Large intestine (tissue), 12 donors: ENCODE measurements around the gene SLC7A6OS. TPM values are rescaled to one million over a fixed set of nuclear protein-coding genes. Genes with fewer than 3 reads are reported as not detected.

Experiments
- DNase-seq, 2 donors: peaks; one replicate each; pipeline versions ENCODE4 v3.0.0 to v3.0.0-alpha.2; 2013
- H3K27ac ChIP-seq: one replicate; pipeline ENCODE4 v1.5.1; 2013; ENCODE audit warnings: low read length
- H3K27me3 ChIP-seq: 2 replicates; pipeline ENCODE4 v1.6.1; 2013; ENCODE audit warnings: low read length; ENCODE audit not compliant: control insufficient read depth, insufficient read depth
- H3K36me3 ChIP-seq: 2 replicates; pipeline ENCODE4 v1.6.1; 2013; ENCODE audit warnings: low read length; ENCODE audit not compliant: control insufficient read depth, insufficient read depth
- H3K4me1 ChIP-seq: one replicate; pipeline ENCODE4 v1.6.1; 2013; ENCODE audit warnings: low read length; ENCODE audit not compliant: control insufficient read depth, insufficient read depth
- H3K4me3 ChIP-seq: one replicate; pipeline ENCODE4 v1.5.1; 2013; ENCODE audit warnings: low read length
- H3K9me3 ChIP-seq: one replicate; pipeline ENCODE4 v1.6.1; 2013; ENCODE audit warnings: mild to moderate bottlenecking, low read depth, low read length, moderate library complexity; ENCODE audit not compliant: control insufficient read depth
- WGBS: methylation state at CpG from one replicate; pipeline ENCODE4 v1.1.5; 2013; ENCODE audit warnings: low lambda C conversion rate; ENCODE audit not compliant: insufficient coverage; 5-methylcytosine and 5-hydroxymethylcytosine counted together
- long read RNA-seq, 11 donors: transcript quantifications; one replicate each; lab custom pipeline, GENCODE V29; 2026
- polyA plus RNA-seq: library from polyadenylated mRNA; unstranded; fragments of 120-200 nt; gene quantifications from one replicate; pipeline ENCODE4 v1.2.1, GENCODE V29; 2013

The SLC7A6OS gene
- polyA plus RNA-seq, result 19.9 TPM
- long read RNA-seq, donor 1, result 0 reads
- long read RNA-seq, donor 2, full-length matches to known transcripts, result 8 of 8 reads
- long read RNA-seq, donor 2, partial matches to known transcripts, result 0 of 8 reads
- long read RNA-seq, donor 2, other reads (novel, unspliced or antisense), result 0 of 8 reads
- long read RNA-seq, donor 3, result 0 reads
- long read RNA-seq, donor 4, result 0 reads
- long read RNA-seq, donor 5, result 0 reads
- long read RNA-seq, donor 6, full-length matches to known transcripts, result 5 of 29 reads
- long read RNA-seq, donor 6, partial matches to known transcripts, result 24 of 29 reads
- long read RNA-seq, donor 6, other reads (novel, unspliced or antisense), result 0 of 29 reads
- long read RNA-seq, donor 7, full-length matches to known transcripts, result 1 of 1 reads
- long read RNA-seq, donor 7, partial matches to known transcripts, result 0 of 1 reads
- long read RNA-seq, donor 7, other reads (novel, unspliced or antisense), result 0 of 1 reads
- long read RNA-seq, donor 8, full-length matches to known transcripts, result 5 of 5 reads
- long read RNA-seq, donor 8, partial matches to known transcripts, result 0 of 5 reads
- long read RNA-seq, donor 8, other reads (novel, unspliced or antisense), result 0 of 5 reads
- long read RNA-seq, donor 9, full-length matches to known transcripts, result 3 of 3 reads
- long read RNA-seq, donor 9, partial matches to known transcripts, result 0 of 3 reads
- long read RNA-seq, donor 9, other reads (novel, unspliced or antisense), result 0 of 3 reads
- long read RNA-seq, donor 10, full-length matches to known transcripts, result 7 of 7 reads
- long read RNA-seq, donor 10, partial matches to known transcripts, result 0 of 7 reads
- long read RNA-seq, donor 10, other reads (novel, unspliced or antisense), result 0 of 7 reads
- long read RNA-seq, donor 11, full-length matches to known transcripts, result 1 of 1 reads
- long read RNA-seq, donor 11, partial matches to known transcripts, result 0 of 1 reads
- long read RNA-seq, donor 11, other reads (novel, unspliced or antisense), result 0 of 1 reads

DNA sequence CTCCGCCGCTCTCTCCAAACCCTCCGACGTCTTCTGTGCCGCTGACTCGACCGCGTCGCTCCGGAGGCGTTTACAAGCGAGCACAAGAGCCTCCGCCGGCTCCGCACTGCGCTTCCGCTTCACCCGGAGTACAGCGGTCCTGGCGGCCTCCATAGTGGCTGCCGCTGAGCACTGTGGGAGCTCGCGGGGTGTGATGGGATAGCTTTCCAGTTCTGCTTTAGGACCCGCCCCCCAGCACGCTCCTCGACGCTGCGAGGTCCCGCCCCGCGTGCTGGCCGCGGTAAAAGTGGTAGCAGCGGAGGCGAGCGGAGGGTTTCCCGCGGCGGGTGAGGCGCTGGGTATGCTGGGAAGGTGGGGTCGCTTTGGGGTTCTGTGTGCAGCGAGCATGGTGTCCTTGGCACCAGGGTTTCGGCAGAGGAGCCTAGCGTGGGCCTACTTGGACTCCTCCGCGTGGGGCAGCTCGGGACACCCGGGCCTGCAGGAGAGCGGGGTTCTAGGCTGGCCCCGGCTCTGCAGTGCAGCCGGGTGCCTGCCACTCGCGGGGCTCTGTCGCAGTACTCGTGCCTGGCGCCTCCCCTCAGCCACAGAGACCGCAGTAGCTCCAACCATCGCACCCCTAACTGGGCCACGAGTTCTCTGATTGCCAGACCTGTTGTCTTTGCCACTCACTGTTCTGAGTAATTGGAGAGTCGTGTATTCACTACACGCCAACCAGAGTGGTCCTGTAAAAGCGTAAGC, at the start of gene SLC7A6OS, which contains the start of gene PRMT7:
Gene SLC7A6OS, minus strand, starts transcription at position 173 of the 738 bp plus-strand sequence. Its CDS starts 20 bp downstream, at position 153.
Gene PRMT7, plus strand, starts transcription at position 246 of the 738 bp plus-strand sequence. CDS start 4,961 bp downstream, outside the sequence.
- Histone ChIP-seq H3K27ac (peak within 1 kb of the TSS; percentile 85), H3K4me1 (peaks cover 15% of the 10 kb centered on the region), H3K36me3 (peaks cover 26% of the 10 kb centered on the region), H3K9me3 (no peaks in the 10 kb centered on the region), H3K27me3 (no peaks in the 10 kb centered on the region), H3K4me3 (peak within 1 kb of the TSS; percentile 95)
- no CpG with 5 or more reads among the region's 62 CpGs for WGBS
- peak; percentile 88 to 95 for DNase-seq

DNA sequence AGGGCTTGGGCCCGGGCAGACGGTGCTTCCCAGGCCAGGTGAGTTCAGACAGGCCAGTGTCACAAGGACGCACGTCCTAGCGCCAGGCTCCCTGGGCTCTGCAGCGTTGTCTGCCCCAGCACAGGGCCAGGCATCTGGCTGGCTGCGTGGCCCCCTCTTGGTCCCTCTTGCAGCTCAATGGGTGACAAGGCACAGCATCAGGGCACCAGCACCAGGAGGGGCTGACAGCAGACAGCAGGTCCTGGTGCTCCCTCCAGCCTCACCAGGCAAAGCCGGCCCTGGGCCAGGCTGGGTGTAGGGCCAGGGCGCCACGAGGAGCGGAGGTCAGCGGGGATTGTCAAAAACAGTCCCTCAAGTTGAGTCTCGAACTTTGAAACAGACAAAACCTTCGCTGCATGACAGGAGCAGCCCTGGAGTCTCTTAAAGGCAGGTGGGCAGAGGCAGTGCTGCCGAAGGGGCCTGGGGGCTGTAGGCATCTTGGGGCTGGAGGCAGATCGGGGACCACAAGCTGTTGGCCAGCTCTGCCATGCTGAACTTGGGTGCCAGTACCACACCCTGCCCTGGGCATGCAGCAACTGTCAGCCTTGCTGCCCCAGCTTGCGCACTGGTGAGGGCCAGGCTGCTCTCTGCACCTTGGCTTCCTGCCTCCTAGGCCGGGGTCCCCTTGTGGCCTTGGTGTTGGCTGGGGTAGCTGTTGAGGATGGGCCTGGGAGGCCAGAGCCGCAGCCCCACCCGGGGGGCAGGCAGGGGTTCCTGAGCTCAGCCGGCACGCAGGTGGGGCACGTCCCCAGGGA, 48.8 kb upstream of the SLC7A6OS start:
- Histone ChIP-seq H3K27ac (no peak overlapping the region), H3K4me1 (peaks cover 10% of the 10 kb centered on the region), H3K27me3 (no peaks in the 10 kb centered on the region), H3K4me3 (no peak overlapping the region), H3K36me3 (peaks cover 90% of the 10 kb centered on the region), H3K9me3 (no peaks in the 10 kb centered on the region)
- no peak for DNase-seq
- 90% methylated on average over 2 of the region's 23 CpGs for WGBS

DNA sequence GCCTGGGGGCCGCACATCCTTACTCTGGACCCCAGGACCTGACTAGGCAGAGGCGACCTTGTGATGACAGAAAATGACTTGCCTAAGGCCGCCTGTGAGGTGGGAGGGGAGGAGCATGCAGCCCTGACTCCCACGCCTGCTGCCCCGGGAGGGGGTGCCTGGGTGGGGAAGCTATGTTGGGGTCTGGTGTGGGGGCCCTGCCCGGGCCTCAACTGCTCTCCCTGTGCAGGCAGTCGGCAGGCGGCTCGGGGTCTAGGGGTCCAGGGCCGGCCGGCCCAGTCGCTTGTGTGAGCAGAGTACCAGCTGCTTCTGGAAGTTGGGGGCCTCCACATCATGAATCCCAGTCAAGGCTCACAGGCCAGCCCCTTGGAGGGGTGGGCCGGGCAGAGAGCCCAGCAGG, 48.2 kb upstream of the SLC7A6OS start:
- WGBS, result no CpG with 5 or more reads among the region's 13 CpGs
- H3K4me1 ChIP-seq, result peaks cover 7% of the 10 kb centered on the region
- H3K27me3 ChIP-seq, result no peaks in the 10 kb centered on the region
- H3K36me3 ChIP-seq, result peaks cover 90% of the 10 kb centered on the region
- DNase-seq, result no peak
- no peak overlapping the region for H3K27ac ChIP-seq
- H3K4me3 ChIP-seq, result no peak overlapping the region
- H3K9me3 ChIP-seq, result no peaks in the 10 kb centered on the region

DNA sequence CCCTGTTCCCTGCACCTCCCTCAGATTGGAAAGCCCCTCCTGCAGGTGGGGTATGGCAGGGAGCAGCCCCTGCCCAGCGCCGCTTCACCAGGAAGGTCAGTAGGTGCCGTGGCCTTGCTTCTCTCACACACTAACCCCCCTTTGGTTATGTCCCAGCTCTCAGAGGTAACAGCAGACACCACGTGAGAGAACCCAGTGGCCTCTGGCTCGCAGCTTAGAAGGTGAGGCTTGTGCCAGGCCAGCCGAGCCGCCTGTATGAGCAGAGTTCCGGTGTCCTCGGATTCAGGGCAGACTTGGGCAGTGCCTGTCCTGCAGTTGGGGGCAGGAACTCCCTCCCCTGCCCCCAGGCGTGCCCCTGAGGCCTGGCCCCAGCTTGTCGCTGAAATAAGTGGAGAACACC, 47.2 kb upstream of the SLC7A6OS start:
- Histone ChIP-seq H3K4me1 (peaks cover 7% of the 10 kb centered on the region), H3K9me3 (no peaks in the 10 kb centered on the region), H3K4me3 (no peak overlapping the region), H3K36me3 (peaks cover 91% of the 10 kb centered on the region), H3K27ac (no peak overlapping the region), H3K27me3 (no peaks in the 10 kb centered on the region)
- no peak for DNase-seq
- WGBS, result no CpG with 5 or more reads among the region's 11 CpGs

- Histone ChIP-seq H3K27ac (no peak overlapping the region), H3K4me1 (peaks cover 7% of the 10 kb centered on the region), H3K27me3 (no peaks in the 10 kb centered on the region), H3K9me3 (no peaks in the 10 kb centered on the region), H3K4me3 (no peak overlapping the region), H3K36me3 (peaks cover 91% of the 10 kb centered on the region)
- no peak for DNase-seq
- no CpG with 5 or more reads among the region's 9 CpGs for whole genome bisulfite sequencing
These were observed 46.8 kb upstream of the SLC7A6OS start for GRCh38 chr16:68357521-68357922.

DNA sequence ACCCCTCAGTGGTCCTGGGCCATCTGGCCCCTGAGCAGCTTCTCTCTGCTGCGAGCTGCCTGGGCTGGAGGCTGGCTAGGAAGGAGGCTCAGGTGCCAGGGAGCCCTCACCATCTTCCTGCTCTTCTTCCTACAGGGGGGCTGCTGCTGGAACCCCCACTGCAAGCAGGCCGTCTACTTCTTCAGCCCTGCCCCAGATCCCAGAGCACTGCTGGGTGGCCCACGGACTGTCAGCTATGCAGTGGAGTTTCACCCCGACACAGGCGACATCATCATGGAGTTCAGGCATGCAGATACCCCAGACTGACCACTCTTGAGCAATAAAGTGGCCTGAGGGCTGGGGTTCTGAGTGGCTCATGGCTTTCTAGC, 46.2 kb upstream of the SLC7A6OS start:
- DNase-seq, result no peak
- peaks cover 12% of the 10 kb centered on the region for H3K4me1 ChIP-seq
- no CpG with 5 or more reads among the region's 5 CpGs for WGBS
- no peak overlapping the region for H3K4me3 ChIP-seq
- peaks cover 89% of the 10 kb centered on the region for H3K36me3 ChIP-seq
- no peaks in the 10 kb centered on the region for H3K9me3 ChIP-seq
- no peak overlapping the region for H3K27ac ChIP-seq
- no peaks in the 10 kb centered on the region for H3K27me3 ChIP-seq

- no peaks in the 10 kb centered on the region for H3K9me3 ChIP-seq
- H3K36me3 ChIP-seq, result peaks cover 87% of the 10 kb centered on the region
- no peak overlapping the region for H3K4me3 ChIP-seq
- no CpG with 5 or more reads among the region's 28 CpGs for WGBS
- no peak overlapping the region for H3K27ac ChIP-seq
- peaks cover 13% of the 10 kb centered on the region for H3K4me1 ChIP-seq
- H3K27me3 ChIP-seq, result no peaks in the 10 kb centered on the region
- DNase-seq, result no peak
These were observed 45.6 kb upstream of the SLC7A6OS start for GRCh38 chr16:68356249-68356918.

DNA sequence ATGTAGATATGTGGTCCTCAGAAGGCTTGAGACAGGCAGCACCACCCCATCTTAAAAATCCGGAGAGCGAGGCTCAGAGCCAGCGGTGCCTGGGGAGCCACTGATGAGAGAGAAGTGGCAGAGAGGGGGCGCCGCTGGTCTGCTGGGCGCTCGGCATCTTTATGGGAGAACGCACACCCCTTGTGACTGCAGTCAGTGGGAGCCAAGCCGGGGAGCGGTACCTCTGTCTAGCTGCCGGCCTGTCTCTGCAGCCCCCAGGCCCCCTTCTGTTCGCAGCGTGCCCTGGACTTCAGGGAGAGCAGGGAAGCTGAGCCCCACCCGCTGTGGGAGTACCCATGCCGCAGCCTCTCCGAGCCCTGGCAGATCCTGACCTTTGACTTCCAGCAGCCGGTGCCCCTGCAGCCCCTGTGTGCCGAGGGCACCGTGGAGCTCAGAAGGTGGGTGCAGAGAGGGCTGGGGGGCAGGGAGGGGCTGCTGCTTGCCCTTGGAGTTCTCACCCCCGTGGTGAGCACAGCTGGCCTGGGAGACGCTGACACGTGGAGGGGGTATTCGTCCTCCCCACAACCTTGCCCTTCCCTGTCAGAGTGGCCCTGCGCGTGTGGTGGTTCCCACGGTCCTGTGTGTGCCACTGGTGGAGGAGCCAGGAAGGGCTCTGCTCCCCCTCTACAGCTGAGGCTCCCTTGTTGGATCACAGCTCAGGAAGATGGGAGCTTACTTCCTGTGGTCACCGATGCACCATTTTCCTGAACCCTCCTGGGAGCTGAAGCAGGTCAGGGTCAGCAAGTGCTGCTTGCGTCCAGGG, 44.9 kb upstream of the SLC7A6OS start:
- Histone ChIP-seq H3K4me3 (no peak overlapping the region), H3K36me3 (peaks cover 87% of the 10 kb centered on the region), H3K4me1 (peaks cover 18% of the 10 kb centered on the region), H3K27me3 (no peaks in the 10 kb centered on the region), H3K27ac (no peak overlapping the region), H3K9me3 (no peaks in the 10 kb centered on the region)
- no peak for DNase-seq
- no CpG with 5 or more reads among the region's 28 CpGs for WGBS
